ENCODE data around the gene TM4SF5.

Gene TM4SF5

GRCh38 chr17:4725646-4726310, 45.9 kb upstream of the TM4SF5 start:
- no peak overlapping the region for H3K27ac ChIP-seq (ENCODE audit: low read depth, low read length)
- H3K27me3 ChIP-seq (ENCODE audit: low read length): no peaks in the 10 kb centered on the region
- H3K9ac ChIP-seq (ENCODE audit: low read length): no peak overlapping the region
- no peak overlapping the region for H3K4me2 ChIP-seq (ENCODE audit: low read depth, low read length, poor library complexity, severe bottlenecking)
- no peaks in the 10 kb centered on the region for H3K9me2 ChIP-seq (replicated peaks; ENCODE audit: insufficient read depth, low read length)
- H3F3A ChIP-seq (ENCODE audit: insufficient read depth): no peaks in the 10 kb centered on the region
- TF ChIP-seq EZH2phosphoT487 (conservative IDR thresholded peaks at IDR 0.05; ENCODE audit: low read length) (no peak), CTCF (IDR thresholded peaks at IDR 0.05; ENCODE audit: insufficient read depth, low read length, poor library complexity, severe bottlenecking) (no peak)
- no peaks in the 10 kb centered on the region for H3K79me2 ChIP-seq (ENCODE audit: insufficient read depth, low read length)
- no peak overlapping the region for H3K4me3 ChIP-seq (ENCODE audit: insufficient read depth, low read length, poor library complexity, severe bottlenecking)
- no peak overlapping the region for H2AFZ ChIP-seq (ENCODE audit: low read depth, low read length, severe bottlenecking)
- H3K36me3 ChIP-seq (ENCODE audit: low read length): no peaks in the 10 kb centered on the region
- H4K20me1 ChIP-seq (ENCODE audit: low read depth, low read length): no peaks in the 10 kb centered on the region
- H3K9me3 ChIP-seq (ENCODE audit: insufficient read depth, low read length): no peaks in the 10 kb centered on the region

GRCh38 chr17:4728124-4728523, 43.6 kb upstream of the TM4SF5 start:
- TF ChIP-seq EZH2phosphoT487 (conservative IDR thresholded peaks at IDR 0.05; ENCODE audit: low read length) (no peak), CTCF (IDR thresholded peaks at IDR 0.05; ENCODE audit: insufficient read depth, low read length, poor library complexity, severe bottlenecking) (no peak)
- H3K27ac ChIP-seq (ENCODE audit: low read depth, low read length): no peak overlapping the region
- H3K79me2 ChIP-seq (ENCODE audit: insufficient read depth, low read length): no peaks in the 10 kb centered on the region
- no peak overlapping the region for H3K4me3 ChIP-seq (ENCODE audit: insufficient read depth, low read length, poor library complexity, severe bottlenecking)
- no peaks in the 10 kb centered on the region for H4K20me1 ChIP-seq (ENCODE audit: low read depth, low read length)
- H3K4me2 ChIP-seq (ENCODE audit: low read depth, low read length, poor library complexity, severe bottlenecking): no peak overlapping the region
- H2AFZ ChIP-seq (ENCODE audit: low read depth, low read length, severe bottlenecking): no peak overlapping the region
- H3K9me2 ChIP-seq (replicated peaks; ENCODE audit: insufficient read depth, low read length): no peaks in the 10 kb centered on the region
- H3K9me3 ChIP-seq (ENCODE audit: insufficient read depth, low read length): no peaks in the 10 kb centered on the region
- H3K36me3 ChIP-seq (ENCODE audit: low read length): no peaks in the 10 kb centered on the region
- H3F3A ChIP-seq (ENCODE audit: insufficient read depth): no peaks in the 10 kb centered on the region
- H3K27me3 ChIP-seq (ENCODE audit: low read length): no peaks in the 10 kb centered on the region
- H3K9ac ChIP-seq (ENCODE audit: low read length): no peak overlapping the region

- peak; percentile 18 for TF ChIP-seq CTCF (IDR thresholded peaks at IDR 0.05; ENCODE audit: insufficient read depth, low read length, poor library complexity, severe bottlenecking)
- no peak for TF ChIP-seq EZH2phosphoT487 (conservative IDR thresholded peaks at IDR 0.05; ENCODE audit: low read length)
- no peaks in the 10 kb centered on the region for H3K9me2 ChIP-seq (replicated peaks; ENCODE audit: insufficient read depth, low read length)
- no peaks in the 10 kb centered on the region for H3K27me3 ChIP-seq (ENCODE audit: low read length)
- peak overlapping the region; percentile 89 for H3K4me2 ChIP-seq (ENCODE audit: low read depth, low read length, poor library complexity, severe bottlenecking)
- no peaks in the 10 kb centered on the region for H4K20me1 ChIP-seq (ENCODE audit: low read depth, low read length)
- H3K9ac ChIP-seq (ENCODE audit: low read length): no peak overlapping the region
- no peaks in the 10 kb centered on the region for H3F3A ChIP-seq (ENCODE audit: insufficient read depth)
- 0 out of 2 replicates have a peak overlapping the region, but pooled peaks have one; percentile 16 for H3K27ac ChIP-seq (ENCODE audit: low read depth, low read length)
- no peaks in the 10 kb centered on the region for H3K79me2 ChIP-seq (ENCODE audit: insufficient read depth, low read length)
- no peak overlapping the region for H2AFZ ChIP-seq (ENCODE audit: low read depth, low read length, severe bottlenecking)
- H3K4me3 ChIP-seq (ENCODE audit: insufficient read depth, low read length, poor library complexity, severe bottlenecking): no peak overlapping the region
- H3K36me3 ChIP-seq (ENCODE audit: low read length): no peaks in the 10 kb centered on the region
- no peaks in the 10 kb centered on the region for H3K9me3 ChIP-seq (ENCODE audit: insufficient read depth, low read length)
These were observed 38.6 kb upstream of the TM4SF5 start for GRCh38 chr17:4733073-4733531.
